Measurements from ENCODE around the gene ATXN7L1.

Gene ATXN7L1

GRCh38 chr7:105594034-105594433 lies 282.4 kb downstream of the ATXN7L1 start:
- no peaks in the 10 kb centered on the region for H3K36me3 ChIP-seq (ENCODE audit: insufficient read depth, low read length)
- H3K79me2 ChIP-seq (ENCODE audit: control insufficient read depth, insufficient read depth, low read length, unreplicated experiment) = no peaks in the 10 kb centered on the region
- no peak overlapping the region for H3K27ac ChIP-seq (ENCODE audit: low read depth, low read length)
- no peaks in the 10 kb centered on the region for H3K4me1 ChIP-seq (ENCODE audit: control insufficient read depth, insufficient read depth, low read length, unreplicated experiment)
- H2AFZ ChIP-seq (ENCODE audit: low read length, unreplicated experiment) = no peak overlapping the region
- no peak overlapping the region for H3K4me3 ChIP-seq (ENCODE audit: low read depth, low read length)
- no peaks in the 10 kb centered on the region for H3K27me3 ChIP-seq (ENCODE audit: insufficient read depth, low read length)

- Histone ChIP-seq H3K27ac (ENCODE audit: low read depth, low read length) (no peak overlapping the region), H3K36me3 (ENCODE audit: insufficient read depth, low read length) (no peaks in the 10 kb centered on the region)
These were observed 284.9 kb downstream of the ATXN7L1 start for GRCh38 chr7:105591522-105591921.

GRCh38 chr7:105590793-105591192 lies 285.6 kb downstream of the ATXN7L1 start:
- Histone ChIP-seq H3K4me1 (ENCODE audit: control insufficient read depth, insufficient read depth, low read length, unreplicated experiment) (no peaks in the 10 kb centered on the region), H3K27ac (ENCODE audit: low read depth, low read length) (no peak overlapping the region), H3K27me3 (ENCODE audit: insufficient read depth, low read length) (no peaks in the 10 kb centered on the region), H3K4me3 (ENCODE audit: low read depth, low read length) (no peak overlapping the region), H3K79me2 (ENCODE audit: control insufficient read depth, insufficient read depth, low read length, unreplicated experiment) (no peaks in the 10 kb centered on the region), H3K36me3 (ENCODE audit: insufficient read depth, low read length) (no peaks in the 10 kb centered on the region), H2AFZ (ENCODE audit: low read length, unreplicated experiment) (no peak overlapping the region)

More at GRCh38 chr7:105591522-105591921, 284.9 kb downstream of the ATXN7L1 start:
- Histone ChIP-seq H3K4me3 (ENCODE audit: low read depth, low read length) (no peak overlapping the region), H2AFZ (ENCODE audit: low read length, unreplicated experiment) (no peak overlapping the region), H3K79me2 (ENCODE audit: control insufficient read depth, insufficient read depth, low read length, unreplicated experiment) (no peaks in the 10 kb centered on the region), H3K4me1 (ENCODE audit: control insufficient read depth, insufficient read depth, low read length, unreplicated experiment) (no peaks in the 10 kb centered on the region), H3K27me3 (ENCODE audit: insufficient read depth, low read length) (no peaks in the 10 kb centered on the region)

GRCh38 chr7:105589356-105590077 lies 286.9 kb downstream of the ATXN7L1 start:
- H2AFZ ChIP-seq (ENCODE audit: low read length, unreplicated experiment) = no peak overlapping the region
- no peaks in the 10 kb centered on the region for H3K79me2 ChIP-seq (ENCODE audit: control insufficient read depth, insufficient read depth, low read length, unreplicated experiment)
- H3K4me1 ChIP-seq (ENCODE audit: control insufficient read depth, insufficient read depth, low read length, unreplicated experiment) = no peaks in the 10 kb centered on the region
- no peak overlapping the region for H3K4me3 ChIP-seq (ENCODE audit: low read depth, low read length)
- no peaks in the 10 kb centered on the region for H3K36me3 ChIP-seq (ENCODE audit: insufficient read depth, low read length)
- H3K27ac ChIP-seq (ENCODE audit: low read depth, low read length) = no peak overlapping the region
- no peaks in the 10 kb centered on the region for H3K27me3 ChIP-seq (ENCODE audit: insufficient read depth, low read length)

GRCh38 chr7:105587909-105588635 lies 288.3 kb downstream of the ATXN7L1 start:
- H2AFZ ChIP-seq (ENCODE audit: low read length, unreplicated experiment) = no peak overlapping the region
- no peaks in the 10 kb centered on the region for H3K36me3 ChIP-seq (ENCODE audit: insufficient read depth, low read length)
- H3K4me3 ChIP-seq (ENCODE audit: low read depth, low read length) = no peak overlapping the region
- no peaks in the 10 kb centered on the region for H3K27me3 ChIP-seq (ENCODE audit: insufficient read depth, low read length)
- H3K27ac ChIP-seq (ENCODE audit: low read depth, low read length) = no peak overlapping the region
- H3K79me2 ChIP-seq (ENCODE audit: control insufficient read depth, insufficient read depth, low read length, unreplicated experiment) = no peaks in the 10 kb centered on the region
- no peaks in the 10 kb centered on the region for H3K4me1 ChIP-seq (ENCODE audit: control insufficient read depth, insufficient read depth, low read length, unreplicated experiment)

GRCh38 chr7:105585850-105586500 lies 290.4 kb downstream of the ATXN7L1 start:
- Histone ChIP-seq H3K27ac (ENCODE audit: low read depth, low read length) (no peak overlapping the region), H3K27me3 (ENCODE audit: insufficient read depth, low read length) (no peaks in the 10 kb centered on the region), H2AFZ (ENCODE audit: low read length, unreplicated experiment) (no peak overlapping the region), H3K4me1 (ENCODE audit: control insufficient read depth, insufficient read depth, low read length, unreplicated experiment) (no peaks in the 10 kb centered on the region), H3K36me3 (ENCODE audit: insufficient read depth, low read length) (no peaks in the 10 kb centered on the region), H3K4me3 (ENCODE audit: low read depth, low read length) (no peak overlapping the region), H3K79me2 (ENCODE audit: control insufficient read depth, insufficient read depth, low read length, unreplicated experiment) (no peaks in the 10 kb centered on the region)

- no peaks in the 10 kb centered on the region for H3K36me3 ChIP-seq (ENCODE audit: insufficient read depth, low read length)
- no peaks in the 10 kb centered on the region for H3K79me2 ChIP-seq (ENCODE audit: control insufficient read depth, insufficient read depth, low read length, unreplicated experiment)
- no peak overlapping the region for H3K4me3 ChIP-seq (ENCODE audit: low read depth, low read length)
- no peak overlapping the region for H2AFZ ChIP-seq (ENCODE audit: low read length, unreplicated experiment)
- H3K27ac ChIP-seq (ENCODE audit: low read depth, low read length) = no peak overlapping the region
- H3K4me1 ChIP-seq (ENCODE audit: control insufficient read depth, insufficient read depth, low read length, unreplicated experiment) = no peaks in the 10 kb centered on the region
- H3K27me3 ChIP-seq (ENCODE audit: insufficient read depth, low read length) = no peaks in the 10 kb centered on the region
These were observed 292.2 kb downstream of the ATXN7L1 start for GRCh38 chr7:105584165-105584564.

- no peaks in the 10 kb centered on the region for H3K27me3 ChIP-seq (ENCODE audit: insufficient read depth, low read length)
- no peaks in the 10 kb centered on the region for H3K4me1 ChIP-seq (ENCODE audit: control insufficient read depth, insufficient read depth, low read length, unreplicated experiment)
- H3K27ac ChIP-seq (ENCODE audit: low read depth, low read length) = no peak overlapping the region
- no peak overlapping the region for H3K4me3 ChIP-seq (ENCODE audit: low read depth, low read length)
- H3K79me2 ChIP-seq (ENCODE audit: control insufficient read depth, insufficient read depth, low read length, unreplicated experiment) = no peaks in the 10 kb centered on the region
- no peaks in the 10 kb centered on the region for H3K36me3 ChIP-seq (ENCODE audit: insufficient read depth, low read length)
- H2AFZ ChIP-seq (ENCODE audit: low read length, unreplicated experiment) = no peak overlapping the region
These were observed 293.3 kb downstream of the ATXN7L1 start for GRCh38 chr7:105583061-105583460.

- H3K4me1 ChIP-seq (ENCODE audit: control insufficient read depth, insufficient read depth, low read length, unreplicated experiment) = no peaks in the 10 kb centered on the region
- no peak within 1 kb of the TSS for H3K27ac ChIP-seq (ENCODE audit: low read depth, low read length)
- no peaks in the 10 kb centered on the region for H3K36me3 ChIP-seq (ENCODE audit: insufficient read depth, low read length)
- no peaks in the 10 kb centered on the region for H3K27me3 ChIP-seq (ENCODE audit: insufficient read depth, low read length)
- H3K4me3 ChIP-seq (ENCODE audit: low read depth, low read length) = peak within 1 kb of the TSS; percentile 26
- H3K79me2 ChIP-seq (ENCODE audit: control insufficient read depth, insufficient read depth, low read length, unreplicated experiment) = no peaks in the 10 kb centered on the region
- H2AFZ ChIP-seq (ENCODE audit: low read length, unreplicated experiment) = no peak within 1 kb of the TSS
These were observed 295.2 kb downstream of the ATXN7L1 start, which contains the start of gene EFCAB10 for GRCh38 chr7:105581066-105581811. EFCAB10 (minus strand) TSS chr7:105581493; CDS start chr7:105581463, 30 bp downstream.

- H3K27me3 ChIP-seq (ENCODE audit: insufficient read depth, low read length) = no peaks in the 10 kb centered on the region
- H3K36me3 ChIP-seq (ENCODE audit: insufficient read depth, low read length) = no peaks in the 10 kb centered on the region
- no peaks in the 10 kb centered on the region for H3K79me2 ChIP-seq (ENCODE audit: control insufficient read depth, insufficient read depth, low read length, unreplicated experiment)
- H3K4me1 ChIP-seq (ENCODE audit: control insufficient read depth, insufficient read depth, low read length, unreplicated experiment) = no peaks in the 10 kb centered on the region
- no peak overlapping the region for H3K27ac ChIP-seq (ENCODE audit: low read depth, low read length)
- no peak overlapping the region for H2AFZ ChIP-seq (ENCODE audit: low read length, unreplicated experiment)
- H3K4me3 ChIP-seq (ENCODE audit: low read depth, low read length) = no peak overlapping the region
These were observed 296.2 kb downstream of the ATXN7L1 start for GRCh38 chr7:105580022-105580740.

Measured in ACC112 (cell line).